GM21447 (cell line): ENCODE measurements around the gene BBOX1.
"Not testable (repeated sequence)": the region's sequence is repeated elsewhere in the genome, so short reads cannot be mapped to it uniquely, and the experiment has no call there.

ENCODE experiments used
- ATAC-seq: cut with Tn5 transposase; IDR thresholded peaks from one replicate; pipeline ENCODE4 v1.9.1; 2021; ENCODE audit not compliant: unreplicated experiment

The BBOX1 gene, protein sequence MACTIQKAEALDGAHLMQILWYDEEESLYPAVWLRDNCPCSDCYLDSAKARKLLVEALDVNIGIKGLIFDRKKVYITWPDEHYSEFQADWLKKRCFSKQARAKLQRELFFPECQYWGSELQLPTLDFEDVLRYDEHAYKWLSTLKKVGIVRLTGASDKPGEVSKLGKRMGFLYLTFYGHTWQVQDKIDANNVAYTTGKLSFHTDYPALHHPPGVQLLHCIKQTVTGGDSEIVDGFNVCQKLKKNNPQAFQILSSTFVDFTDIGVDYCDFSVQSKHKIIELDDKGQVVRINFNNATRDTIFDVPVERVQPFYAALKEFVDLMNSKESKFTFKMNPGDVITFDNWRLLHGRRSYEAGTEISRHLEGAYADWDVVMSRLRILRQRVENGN

DNA sequence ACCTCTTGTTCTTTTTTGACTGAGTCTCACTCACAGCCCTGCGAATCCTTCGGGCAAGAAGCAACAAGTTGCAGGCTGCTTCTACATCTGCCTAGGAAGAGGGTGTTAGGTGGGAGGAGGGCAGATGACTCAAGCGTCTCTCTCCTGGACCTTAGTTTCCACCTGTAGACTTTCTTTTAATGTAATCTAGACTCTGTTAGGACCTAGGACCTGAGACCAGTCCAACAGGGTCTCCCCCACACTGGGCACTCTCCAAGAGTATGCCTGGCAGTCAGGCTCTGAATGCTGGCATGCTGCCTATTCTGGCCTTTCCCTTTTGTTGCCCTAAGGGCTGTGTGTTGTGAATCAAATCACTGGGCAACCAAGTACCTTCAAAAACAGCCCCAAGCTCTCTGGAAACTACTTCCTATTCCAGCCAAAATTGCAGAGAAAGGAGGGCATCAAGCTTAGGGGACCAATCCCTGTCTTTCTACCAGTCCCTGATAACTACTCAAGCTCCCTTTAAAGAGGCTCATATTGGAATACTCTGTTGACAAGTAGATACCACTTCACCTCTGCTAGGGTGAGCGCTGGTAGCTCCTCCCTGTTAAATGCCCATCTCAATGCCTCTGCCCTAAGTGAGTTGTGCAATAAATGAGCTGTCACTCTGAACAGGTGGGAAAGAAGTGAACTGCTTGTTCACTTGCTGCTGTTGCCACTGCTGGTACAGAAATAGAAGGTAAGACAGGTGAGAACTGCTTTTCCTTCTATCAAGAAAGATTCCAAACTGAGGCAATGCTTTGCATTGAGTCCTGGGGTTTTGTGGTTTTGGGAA lies at the start of gene BBOX1:
Gene BBOX1, plus strand, starts transcription at position 514 of the 814 bp plus-strand sequence. CDS start 14,616 bp downstream, outside the sequence.
- no peak for ATAC-seq

DNA sequence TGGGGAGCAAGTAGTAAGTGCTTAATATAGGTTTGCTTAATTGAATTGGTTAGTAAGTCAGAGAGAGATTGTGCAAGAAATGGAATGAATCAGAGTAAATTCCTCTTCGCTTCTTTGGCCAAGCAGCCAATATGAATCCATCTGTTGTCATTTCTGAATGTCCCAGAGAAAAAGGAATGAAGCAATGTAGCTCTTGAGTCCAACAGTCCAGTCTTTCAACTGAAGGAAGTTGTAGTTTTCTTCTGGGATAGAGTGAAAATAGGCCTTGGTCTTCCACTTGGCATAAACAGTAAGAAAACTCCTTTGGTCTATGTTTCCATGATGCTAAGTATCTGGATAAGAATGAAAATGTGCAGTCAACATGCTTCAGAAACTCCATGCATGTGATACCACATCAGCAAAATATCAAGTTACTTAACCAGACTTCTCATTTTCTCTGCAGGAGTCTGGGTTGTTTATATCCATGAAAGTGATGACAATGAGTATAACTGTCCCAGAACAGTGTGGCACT lies 48.5 kb upstream of the BBOX1 start:
- ATAC-seq = no peak

GRCh38 chr11:26993965-26994457 lies 46.6 kb upstream of the BBOX1 start, which contains the start of gene FIBIN:
Gene FIBIN, plus strand, starts transcription at chr11:26994112. Its CDS starts 415 bp downstream, at chr11:26994527.
- ATAC-seq = no peak

DNA sequence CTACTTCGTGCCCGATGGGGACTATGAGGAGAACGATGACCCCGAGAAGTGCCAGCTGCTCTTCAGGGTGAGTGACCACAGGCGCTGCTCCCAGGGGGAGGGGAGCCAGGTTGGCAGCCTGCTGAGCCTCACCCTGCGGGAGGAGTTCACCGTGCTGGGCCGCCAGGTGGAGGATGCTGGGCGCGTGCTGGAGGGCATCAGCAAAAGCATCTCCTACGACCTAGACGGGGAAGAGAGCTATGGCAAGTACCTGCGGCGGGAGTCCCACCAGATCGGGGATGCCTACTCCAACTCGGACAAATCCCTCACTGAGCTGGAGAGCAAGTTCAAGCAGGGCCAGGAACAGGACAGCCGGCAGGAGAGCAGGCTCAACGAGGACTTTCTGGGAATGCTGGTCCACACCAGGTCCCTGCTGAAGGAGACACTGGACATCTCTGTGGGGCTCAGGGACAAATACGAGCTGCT lies 46.0 kb upstream of the BBOX1 start:
- no peak for ATAC-seq

- no peak for ATAC-seq
These were observed 44.7 kb upstream of the BBOX1 start for GRCh38 chr11:26995701-26996460.

DNA sequence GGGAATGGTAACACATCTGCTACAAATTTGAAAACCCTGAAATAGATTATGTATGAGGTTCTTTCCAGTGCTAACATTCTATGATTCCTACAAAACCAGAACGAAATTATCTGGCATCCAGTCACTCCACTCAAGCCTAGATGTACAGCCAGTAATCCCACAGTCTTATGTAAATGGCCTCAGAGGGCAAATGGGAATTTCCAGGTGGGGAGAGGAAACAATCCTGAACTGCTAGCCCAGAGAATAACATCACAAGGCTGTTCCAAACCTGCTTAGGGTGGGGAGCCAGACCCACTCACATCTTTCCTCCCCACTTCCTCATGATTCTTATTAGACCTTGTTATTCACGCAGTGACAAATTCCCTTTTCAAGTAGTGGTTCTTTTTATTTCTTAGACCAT lies 43.2 kb upstream of the BBOX1 start:
- no peak for ATAC-seq

- not testable (repeated sequence) for ATAC-seq
These were observed 39.4 kb upstream of the BBOX1 start for GRCh38 chr11:27001136-27001730.

GRCh38 chr11:27002431-27002830 lies 38.2 kb upstream of the BBOX1 start:
- no peak for ATAC-seq

GRCh38 chr11:27002838-27003237 lies 37.8 kb upstream of the BBOX1 start:
- no peak for ATAC-seq

- ATAC-seq = no peak
These were observed 36.5 kb upstream of the BBOX1 start for GRCh38 chr11:27004103-27004502.

- no peak for ATAC-seq
These were observed 31.6 kb upstream of the BBOX1 start for GRCh38 chr11:27008811-27009535.

GRCh38 chr11:27011560-27012233 lies 28.9 kb upstream of the BBOX1 start:
- ATAC-seq = no peak

DNA sequence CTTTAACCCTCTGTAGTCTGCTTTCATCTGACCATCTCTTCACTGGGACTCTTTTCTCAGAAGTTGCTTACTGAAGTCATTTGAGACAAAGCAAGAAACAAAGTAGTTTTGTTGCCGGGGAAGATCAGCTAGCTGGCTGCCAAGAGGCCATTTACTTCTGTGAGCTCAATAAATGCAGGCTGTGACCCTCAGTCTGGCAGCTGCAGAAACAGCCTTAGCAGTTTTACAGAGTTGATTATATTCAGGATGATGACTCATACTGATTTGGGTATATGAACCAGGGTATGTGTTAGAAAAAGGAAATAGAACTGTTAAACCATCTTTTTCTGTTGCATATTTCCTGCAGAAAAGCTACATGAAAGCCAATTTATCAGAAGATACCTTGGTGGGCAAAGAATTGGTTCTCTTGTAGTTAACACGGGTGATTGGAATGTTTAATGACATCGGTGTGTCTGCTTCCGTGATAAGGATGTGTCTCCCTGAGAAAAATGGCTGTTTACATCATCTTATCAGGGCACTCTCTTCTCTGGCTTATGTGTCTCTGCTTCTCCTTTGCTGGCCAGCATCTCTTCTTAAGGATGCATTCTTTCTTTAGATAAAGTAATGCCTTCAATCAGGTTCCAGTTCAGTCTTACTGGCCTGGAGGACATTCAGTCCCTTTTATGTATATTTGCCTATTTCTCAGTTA lies 28.2 kb upstream of the BBOX1 start:
- no peak for ATAC-seq

- no peak for ATAC-seq
These were observed 26.7 kb upstream of the BBOX1 start for GRCh38 chr11:27013781-27014361.

- no peak for ATAC-seq
These were observed 21.6 kb upstream of the BBOX1 start for GRCh38 chr11:27018902-27019529.

- no peak for ATAC-seq
These were observed 19.9 kb upstream of the BBOX1 start for GRCh38 chr11:27020751-27021150.

DNA sequence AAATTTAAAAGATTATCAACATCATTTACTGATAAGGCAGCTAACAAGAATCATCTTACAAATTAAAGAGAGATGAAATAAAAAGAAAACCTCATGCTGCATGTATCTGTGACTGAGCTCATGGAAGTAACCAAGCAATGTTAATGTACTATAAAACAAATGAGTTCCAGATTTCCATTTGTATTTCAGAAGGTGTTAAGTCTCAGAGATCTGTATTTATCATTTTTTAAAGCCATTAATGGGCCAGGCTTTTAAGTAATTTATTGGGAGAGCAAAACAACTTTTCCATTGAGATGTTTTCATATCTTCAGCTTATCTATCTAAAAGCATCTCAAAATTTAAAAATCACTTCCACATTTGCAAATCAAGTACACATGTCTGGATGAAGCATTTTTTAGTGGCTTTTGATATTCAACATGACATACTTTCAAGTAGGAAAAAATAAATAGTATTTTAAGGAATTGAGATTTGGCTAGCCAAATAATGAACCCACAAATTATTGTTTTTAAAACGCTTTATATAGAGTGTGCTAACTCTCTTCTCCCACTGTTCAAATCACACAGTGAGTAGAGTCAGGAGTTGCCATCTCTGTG lies 17.9 kb upstream of the BBOX1 start:
- no peak for ATAC-seq
